A549 treated with AZD9567 at 1 μM for 4 hours (cell line): ENCODE results near the gene NKX6-2. TPM values are rescaled to one million over a fixed set of nuclear protein-coding genes. Genes with fewer than 3 reads are reported as not detected.

Experiments used
- total RNA-seq: library from RNA; stranded (reverse); fragments of 200-300 nt; extraction: Qiagen RNA extraction; gene quantifications from 5 replicates; pipeline ENCODE4 v1.2.3, GENCODE V29; 2022; ENCODE audit not compliant: insufficient read depth

Gene NKX6-2
- total RNA-seq, result 0.24 to 0.49 TPM (median 0.42 TPM) in 4 of 5 replicates, not detected in the other

DNA sequence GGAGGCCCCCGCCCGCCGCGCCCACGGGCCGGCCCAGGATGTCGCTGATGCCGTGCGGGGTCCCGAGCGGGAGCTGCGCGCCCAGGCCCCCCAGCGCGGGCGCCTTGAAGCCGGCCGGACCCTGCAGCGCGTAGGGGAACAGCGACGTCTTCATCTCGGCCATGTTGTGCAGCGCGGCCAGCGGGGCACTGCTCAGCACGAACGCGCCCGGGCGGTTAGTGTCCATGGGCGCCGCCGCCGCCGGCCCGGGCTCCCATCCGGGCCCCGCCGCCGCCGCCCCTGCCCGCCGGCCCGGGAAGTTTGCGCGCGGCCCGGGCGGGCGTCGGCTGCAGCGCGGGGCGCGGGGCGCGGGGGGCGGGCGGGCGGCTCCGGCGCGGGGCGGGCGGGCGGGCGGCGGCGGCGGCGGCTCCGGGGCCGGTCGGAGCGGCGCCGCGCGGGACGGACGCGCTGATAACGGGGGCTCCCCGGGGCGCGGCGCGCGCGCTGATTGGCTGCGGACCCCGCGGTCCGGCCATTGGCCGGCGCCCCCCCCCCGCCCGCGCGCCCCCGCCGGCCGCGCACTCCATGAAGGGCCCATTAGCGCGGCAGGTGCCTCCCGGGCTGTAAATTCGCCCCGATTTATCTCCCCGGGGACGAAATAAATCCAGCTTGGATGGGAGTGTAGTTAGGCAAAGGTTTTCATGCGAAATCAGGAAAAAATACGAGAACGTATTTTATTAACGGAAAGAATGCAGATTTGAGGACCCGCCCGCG lies at the start of gene NKX6-2:
NKX6-2 (minus strand) TSS at position 425 of the 753 bp plus-strand sequence; CDS start at position 226, 199 bp downstream.

Other genes starting within 250 kb of the NKX6-2 start
- 11.7 to 14.3 TPM (median 13.5 TPM) in 5 replicates for gene INPP5A, start 248.4 kb downstream of the NKX6-2 start, total RNA-seq
- 1.2 to 1.8 TPM (median 1.6 TPM) in 4 of 5 replicates, not detected in the other for gene CFAP46, start 156.4 kb upstream of the NKX6-2 start, total RNA-seq